NCI-H345 treated with DMSO at 0.1 percent for 48 hours (cell line): ENCODE results near the gene STARD9.
"Not testable (repeated sequence)": the region's sequence is repeated elsewhere in the genome, so short reads cannot be mapped to it uniquely, and the experiment has no call there.

Experiments
- DNase-seq: peaks from one replicate; lab custom pipeline; 2025; ENCODE audit not compliant: unreplicated experiment; lab: John Stamatoyannopoulos, UW

STARD9 gene

DNA sequence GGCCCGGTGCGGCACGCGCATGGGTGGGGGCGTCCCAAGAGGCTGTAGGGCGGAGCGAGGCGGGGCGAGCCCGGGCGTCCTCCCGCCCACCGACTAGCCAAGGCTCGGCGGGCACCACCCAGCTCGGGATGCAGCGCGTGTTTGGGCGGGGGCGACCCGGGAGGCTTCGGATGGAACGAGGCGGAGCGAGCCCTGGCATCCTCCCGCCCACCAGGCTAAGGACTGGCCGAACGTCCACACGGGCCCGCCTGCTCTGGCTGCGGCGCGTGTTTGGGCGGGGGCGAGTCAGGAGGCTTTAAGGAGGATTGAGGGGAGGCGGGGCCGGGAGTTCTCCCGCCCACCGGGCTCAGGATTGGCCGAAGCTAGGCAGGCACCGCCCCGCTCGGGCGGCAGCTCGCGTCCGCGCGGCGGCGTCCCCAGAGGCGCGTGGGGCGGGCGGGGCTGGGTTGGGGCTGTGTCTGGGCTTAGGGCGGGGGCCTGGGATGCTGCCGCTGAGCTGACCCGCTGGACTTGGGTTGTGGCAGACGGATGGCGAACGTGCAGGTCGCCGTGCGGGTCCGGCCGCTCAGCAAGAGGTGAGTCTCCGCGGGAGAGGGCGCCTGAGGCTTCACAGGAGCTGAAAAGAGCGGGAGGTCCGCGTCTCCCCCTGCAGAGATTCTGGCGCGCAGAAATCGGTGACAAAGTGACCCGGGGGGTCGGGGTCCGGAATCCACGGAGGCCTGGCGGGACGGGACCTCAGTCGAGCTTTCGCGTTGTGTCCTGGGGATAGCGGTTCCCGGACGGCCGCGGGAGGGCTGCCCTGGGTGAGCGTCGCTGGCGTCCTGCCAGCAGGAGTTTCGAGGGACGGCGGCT lies at the start of gene STARD9:
TSS of gene STARD9 (plus strand) at position 419 of the 852 bp plus-strand sequence. CDS start at position 529, 110 bp downstream.
- peak; percentile 72 for DNase-seq

DNA sequence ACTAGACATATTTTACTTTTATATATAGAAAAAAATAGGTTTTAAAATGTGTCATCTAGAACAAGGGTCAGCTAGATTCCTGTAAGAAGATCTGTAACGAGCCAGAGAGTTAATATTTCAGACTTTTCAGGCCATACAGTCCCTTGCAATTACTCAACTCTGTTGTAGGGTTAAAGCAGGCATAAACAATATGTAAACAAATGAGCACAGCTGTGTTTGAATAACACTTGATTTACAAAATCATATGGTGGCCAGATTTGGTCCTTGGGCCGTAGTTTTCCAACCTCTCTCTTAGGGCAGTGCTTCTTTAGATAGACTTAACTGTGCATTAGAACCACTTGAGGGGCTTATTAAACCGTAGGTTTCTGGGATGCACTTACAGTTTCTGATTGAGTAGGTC lies 46.4 kb upstream of the STARD9 start:
- no peak for DNase-seq

DNA sequence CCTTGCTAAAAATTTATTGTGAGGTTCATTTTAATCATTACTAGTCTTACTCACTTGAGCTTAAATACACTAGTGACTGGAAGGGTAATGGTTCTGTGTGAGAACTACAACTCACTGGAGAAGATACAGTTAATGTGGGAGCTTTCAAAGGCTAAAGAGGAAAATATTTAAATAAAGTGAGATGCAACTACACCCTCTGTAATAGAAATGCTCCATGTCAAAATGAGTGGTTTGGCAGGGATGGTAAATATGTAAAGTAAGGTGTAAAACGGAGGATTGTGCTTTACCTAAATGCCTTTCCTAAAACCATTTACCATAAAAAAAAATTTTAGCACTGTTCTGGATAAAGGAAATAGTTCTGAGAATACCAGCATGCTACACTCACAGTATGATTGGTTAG lies 42.2 kb upstream of the STARD9 start:
- DNase-seq, result no peak

DNA sequence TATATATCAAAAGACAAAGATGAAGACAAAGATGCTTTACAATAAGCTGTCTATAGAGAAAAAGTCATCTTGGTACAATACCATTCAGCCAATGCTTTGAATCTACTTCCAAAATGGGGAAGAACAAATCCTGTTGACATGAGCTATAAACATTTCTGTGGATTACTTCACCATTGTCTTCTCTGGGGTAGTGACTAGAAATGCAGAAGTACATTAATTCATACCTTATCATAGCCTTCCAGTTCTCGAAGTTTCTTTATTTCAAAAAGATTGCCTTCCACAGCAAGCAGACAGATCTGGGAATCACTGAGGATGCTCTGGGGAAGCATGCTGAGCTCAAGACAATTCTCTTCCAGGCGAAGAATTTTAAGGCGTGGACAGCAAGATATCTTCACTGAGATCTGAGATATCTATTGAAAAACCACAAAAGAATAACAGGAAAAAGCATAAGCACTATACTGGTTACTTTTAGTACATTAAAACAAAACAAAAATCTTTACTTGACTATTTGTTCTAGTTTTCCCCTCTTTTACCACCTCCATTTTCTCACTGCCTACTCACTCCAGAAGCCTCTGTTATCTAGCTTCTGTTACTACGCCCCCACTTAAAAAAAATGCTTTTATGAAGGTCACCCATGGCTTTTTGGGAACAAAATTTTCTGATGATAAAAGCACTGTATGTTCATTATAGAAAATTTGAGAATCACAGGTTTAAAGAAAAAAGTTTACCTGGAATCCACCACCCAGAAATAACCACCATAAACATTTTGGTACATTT lies 30.4 kb upstream of the STARD9 start:
- no peak for DNase-seq

DNA sequence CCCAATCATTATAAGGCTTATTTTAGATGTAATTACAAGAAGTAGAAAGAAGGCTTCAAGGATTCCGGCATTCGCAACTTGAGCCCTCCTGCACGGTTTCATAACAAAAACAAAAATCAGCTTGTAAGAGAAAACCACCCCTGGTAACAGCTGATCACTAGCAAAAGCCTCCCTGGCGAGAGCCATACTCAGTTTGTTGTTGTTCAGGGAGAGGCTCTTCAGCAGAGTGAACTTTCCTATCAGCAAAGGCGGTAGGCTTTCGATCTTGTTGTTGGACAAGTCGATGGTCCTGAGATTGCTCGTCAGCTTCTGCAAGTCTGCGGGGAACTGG lies 27.5 kb upstream of the STARD9 start:
- peak; percentile 8 for DNase-seq

DNA sequence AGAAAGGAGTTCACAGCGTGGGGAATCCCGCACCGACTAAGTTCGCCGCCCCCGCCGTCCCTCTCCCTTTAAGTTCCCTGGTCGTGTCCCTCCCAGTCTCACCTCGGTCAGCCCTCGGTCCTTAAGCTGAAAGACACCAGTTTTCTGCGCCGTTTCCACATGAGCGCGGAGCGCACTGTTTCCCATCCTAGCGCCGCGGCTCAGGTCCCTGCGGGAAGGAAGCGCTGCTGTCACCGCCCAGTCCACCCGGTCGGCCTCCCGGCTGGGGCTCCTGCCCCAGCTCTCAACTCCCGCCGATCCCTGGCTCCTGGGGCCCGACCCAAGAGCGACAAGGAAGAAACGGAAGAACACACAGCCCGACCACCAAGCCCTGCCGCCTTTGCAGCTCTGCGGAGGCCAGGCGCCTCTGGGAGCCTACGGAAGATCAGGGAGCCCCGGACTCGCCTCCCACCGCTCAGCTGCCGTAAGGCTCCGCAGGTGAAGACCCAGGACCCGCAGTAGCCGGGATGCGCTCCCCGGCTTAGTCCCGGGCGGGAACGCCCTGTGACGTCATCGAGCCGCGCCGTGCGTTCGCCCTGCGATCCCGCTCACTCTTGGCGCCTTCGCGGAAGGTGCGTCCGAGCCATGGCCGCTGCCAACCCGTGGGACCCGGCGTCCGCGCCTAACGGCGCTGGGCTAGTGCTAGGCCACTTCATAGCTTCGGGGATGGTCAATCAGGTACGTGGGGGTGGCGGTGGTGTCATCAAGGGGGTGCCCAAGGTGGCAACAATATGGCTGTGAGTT lies 27.0 kb upstream of the STARD9 start, which contains the start of the genes HAUS2 and LRRC57:
TSS of gene HAUS2 (plus strand) at position 590 of the 783 bp plus-strand sequence. CDS start at position 625, 35 bp downstream.
TSS of gene LRRC57 (minus strand) at position 545 of the 783 bp plus-strand sequence. CDS start at position 186, 359 bp downstream.
- DNase-seq, result peak; percentile 40

DNA sequence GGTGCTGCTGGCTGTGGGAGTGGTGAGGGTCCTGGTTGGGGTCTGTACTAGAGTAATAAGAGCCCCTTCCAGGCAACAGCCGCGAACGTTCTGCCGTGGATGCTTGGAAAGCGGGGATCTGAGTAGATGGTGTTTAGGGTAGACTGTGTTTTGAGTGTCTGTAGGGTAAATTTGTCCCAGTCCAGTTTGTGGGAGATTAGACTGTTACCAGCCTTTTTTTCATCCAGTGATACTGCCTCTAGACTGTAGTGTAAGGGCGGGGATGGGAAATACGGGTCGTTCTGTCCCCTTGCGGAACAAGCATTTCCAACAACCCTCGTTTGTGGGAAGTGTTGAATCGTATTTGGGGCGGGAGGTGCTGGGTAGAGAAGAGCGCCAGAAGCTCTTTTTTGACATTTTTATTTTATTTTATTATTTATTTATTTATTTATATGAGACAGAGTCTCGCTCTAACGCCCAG lies 26.3 kb upstream of the STARD9 start:
- no peak for DNase-seq

DNA sequence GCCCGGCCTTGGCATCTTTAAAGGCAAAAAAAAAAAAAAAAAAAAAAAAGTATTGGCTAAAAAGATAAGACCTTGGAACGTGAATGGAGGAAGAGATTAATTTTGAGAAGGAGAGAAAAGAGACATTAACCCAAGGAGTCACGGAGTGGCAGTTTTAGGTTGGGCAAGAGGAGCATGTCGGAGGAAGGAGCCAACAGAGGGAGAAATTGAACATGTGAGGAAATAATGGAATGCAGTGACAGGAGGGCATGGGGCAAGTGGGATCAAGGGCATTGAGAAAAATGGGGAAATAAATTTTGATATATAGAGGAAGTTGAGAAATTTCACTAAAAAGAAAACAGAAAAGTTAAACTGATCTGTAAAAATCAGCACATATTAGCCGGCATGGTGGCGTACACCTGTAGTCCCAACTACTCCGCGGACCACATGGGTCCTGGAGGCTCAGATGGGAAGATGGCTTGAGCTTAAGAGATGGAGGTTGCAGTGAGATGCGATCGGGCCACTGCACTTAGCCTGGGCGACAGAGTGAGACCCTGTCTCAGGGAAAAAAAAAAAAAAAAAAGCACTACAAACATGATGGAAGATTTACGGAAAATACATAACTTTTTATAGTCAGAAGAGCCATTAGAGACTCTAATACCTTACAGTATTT lies 25.5 kb upstream of the STARD9 start:
- no peak for DNase-seq

DNA sequence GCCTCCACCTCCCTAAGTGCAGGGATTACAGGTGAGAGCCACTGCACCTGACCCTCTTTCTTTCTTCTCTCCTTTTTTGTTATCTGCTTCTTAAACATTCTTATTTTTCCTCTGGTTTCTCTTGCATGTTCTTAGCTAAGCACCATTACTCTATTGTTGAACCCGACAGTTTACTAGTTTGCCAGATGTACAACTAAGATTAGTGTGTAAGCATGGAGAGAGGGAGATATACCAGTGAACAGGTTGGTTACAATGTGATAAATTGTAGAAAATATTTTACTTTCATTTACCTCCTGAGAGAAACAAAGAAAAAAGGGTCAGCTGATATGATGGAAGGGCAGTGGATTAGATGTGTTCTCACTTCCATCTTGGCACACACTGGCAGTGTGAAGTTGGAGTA lies 21.9 kb upstream of the STARD9 start:
- DNase-seq, result no peak

DNA sequence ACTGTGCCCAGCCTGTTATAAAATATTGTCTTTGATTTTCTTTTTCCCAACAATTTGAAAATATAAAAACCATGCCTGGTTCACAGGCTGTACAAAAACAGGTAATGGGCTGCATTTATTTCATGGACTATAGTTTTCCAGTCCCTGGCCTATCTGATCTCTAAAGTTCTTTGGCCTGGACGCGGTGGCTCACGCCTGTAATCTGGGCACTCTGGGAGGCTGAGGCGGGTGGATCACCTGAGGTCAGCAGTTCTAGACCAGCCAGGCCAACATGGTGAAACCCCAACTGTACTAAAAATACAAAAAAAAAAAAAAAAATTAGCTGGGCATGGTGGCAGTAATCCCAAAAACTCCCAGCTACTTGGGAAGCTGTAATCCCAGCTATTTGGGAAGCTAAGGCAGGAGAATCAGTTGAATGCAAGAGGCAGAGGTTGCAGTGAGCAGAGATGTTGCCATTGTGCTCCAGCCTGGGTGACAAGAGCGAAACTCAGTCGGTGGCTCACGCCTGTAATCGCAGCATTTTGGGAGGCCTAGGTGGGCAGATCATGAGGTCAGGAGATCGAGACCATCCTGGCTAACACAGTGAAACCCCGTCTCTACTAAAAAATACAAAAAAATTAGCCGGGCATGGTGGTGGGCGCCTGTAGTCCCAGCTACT lies 18.7 kb upstream of the STARD9 start:
- not testable (repeated sequence) for DNase-seq

DNA sequence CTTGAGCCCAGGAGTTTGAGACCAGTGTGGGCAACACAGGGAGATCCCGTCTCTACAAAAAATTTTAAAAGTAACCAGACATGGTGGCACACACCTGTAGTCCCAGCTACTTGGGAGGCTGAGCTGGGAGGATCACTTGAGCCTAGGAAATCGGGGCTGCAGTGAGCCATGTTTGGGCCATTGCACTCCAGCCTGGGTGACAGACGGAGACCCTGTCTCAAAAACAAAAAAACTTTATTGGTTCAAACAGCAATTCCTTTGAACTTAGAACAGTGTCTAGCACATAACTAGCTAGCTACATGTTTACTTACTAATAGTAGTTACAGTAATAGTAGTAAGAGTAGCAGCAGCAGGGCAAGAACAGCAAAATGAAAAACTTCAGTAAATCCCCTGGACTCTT lies 16.7 kb upstream of the STARD9 start:
- no peak for DNase-seq

DNA sequence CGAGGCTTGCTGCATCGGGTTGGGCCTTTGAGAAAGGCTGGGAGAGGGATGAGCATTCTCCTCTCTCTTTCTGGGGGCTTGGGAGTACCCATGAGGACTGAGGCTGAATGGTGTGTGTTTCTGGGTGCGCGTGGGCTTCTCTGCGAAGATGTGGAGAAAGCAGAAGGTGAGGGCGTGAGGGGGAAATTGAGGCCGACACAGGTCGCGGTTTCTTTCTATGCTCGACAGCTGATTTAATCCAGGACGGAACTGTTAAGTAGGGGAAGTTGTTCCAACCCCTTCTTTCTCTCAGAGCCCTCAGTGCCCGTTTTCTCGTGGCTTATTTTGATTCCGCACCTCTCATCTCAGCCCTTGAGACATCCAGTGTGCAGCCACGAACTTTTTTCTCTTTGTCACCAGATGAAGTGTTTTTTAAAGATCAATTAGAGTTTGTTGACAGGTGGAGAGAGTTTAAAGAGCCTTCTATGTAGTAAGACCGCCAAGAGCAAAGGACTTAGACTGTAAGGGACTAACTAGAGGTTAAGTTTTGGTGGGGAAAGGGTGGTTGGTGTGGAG lies 711 bp downstream of the STARD9 start:
- DNase-seq, result no peak

DNA sequence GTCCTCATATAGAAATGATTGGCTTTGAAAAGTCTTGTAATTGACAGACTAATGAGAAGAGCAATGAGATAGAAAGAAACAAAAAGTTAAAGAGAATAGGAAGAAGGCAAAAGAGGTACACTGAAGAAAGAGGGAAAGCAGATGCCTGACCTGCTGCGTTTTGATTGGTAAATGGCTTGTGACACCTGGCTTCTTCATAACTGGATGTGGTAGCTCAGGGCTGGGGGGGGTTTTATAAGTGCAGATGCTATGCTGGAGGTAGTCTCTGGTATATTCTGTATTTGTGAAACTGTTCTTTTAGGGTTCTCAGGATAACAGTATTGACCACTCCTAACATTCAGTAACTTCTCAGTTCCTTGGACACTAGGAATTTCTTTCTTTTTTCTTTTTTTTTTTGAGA lies 1.4 kb downstream of the STARD9 start:
- no peak for DNase-seq

DNA sequence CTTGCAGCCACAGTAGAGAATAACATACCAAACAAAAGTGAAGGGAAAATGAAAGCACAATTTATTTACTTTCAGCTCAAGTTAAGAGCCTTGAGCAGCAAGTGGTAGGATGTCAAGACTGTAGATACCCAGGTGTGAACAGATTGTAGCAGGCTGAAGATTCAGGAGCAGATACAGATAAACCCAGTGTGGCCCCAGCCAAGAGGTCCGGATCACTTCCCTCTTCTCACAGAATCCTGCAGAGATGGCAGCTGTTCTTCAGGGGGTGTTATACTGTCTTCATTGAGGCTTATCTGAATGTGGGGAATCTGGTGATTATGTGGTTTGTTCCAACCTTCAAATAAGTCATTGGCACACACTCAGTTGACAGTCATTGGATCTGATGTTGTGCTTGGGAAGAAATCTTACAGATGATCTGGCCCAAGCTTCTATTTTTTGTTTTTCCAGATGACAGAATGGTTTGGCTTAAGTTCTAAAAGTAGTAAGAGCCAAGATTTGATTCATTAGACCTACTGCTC lies 2.2 kb downstream of the STARD9 start:
- DNase-seq, result no peak

DNA sequence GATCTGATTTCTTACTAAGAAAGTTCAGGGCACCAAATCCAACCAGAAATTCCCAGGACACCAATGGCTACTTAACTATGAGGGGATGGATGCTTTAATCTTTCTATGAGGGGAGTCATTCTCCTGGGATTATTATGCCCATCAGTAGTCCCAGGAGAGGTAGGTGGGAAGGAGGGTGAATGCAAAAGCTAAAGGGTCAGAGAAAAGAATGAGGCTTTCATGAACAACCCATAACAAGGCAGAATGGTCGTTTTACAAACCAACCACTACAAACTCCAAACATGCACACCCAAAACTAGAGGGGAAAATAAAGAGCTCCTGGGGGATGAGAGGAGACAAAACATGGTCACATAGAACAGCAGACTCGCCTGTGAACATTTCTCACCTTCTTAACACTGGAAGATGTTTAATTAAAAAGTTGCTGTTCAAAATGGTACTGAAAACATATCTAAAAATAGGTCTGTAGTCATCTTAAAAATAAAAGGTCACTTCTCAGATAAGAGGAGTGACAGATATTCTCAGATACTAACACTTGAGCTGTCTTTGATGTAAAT lies 3.7 kb downstream of the STARD9 start:
- no peak for DNase-seq

DNA sequence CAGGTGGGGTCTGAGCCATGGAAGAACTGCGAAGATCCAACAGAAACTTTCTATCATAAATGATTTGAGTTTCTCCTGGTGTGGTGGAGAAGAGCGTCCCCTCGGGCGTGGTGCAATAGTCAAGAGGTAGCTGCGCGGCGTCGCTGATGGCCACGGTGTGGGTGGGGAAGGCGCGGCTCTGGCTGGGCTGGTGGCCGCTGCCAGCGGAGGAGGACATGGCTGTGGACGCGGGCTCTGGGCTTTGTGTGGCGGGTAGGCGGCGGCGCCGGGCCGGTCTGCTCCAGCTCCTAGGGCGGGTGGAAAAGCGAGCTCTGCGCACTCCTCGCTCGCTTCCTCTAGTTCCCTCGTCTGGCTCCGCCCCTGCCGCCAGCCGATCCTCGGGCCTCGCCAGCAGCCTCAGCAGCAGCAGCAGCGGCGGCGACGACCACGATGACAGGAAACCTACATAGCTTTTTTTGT lies 5.9 kb downstream of the STARD9 start:
- peak; percentile 46 for DNase-seq

DNA sequence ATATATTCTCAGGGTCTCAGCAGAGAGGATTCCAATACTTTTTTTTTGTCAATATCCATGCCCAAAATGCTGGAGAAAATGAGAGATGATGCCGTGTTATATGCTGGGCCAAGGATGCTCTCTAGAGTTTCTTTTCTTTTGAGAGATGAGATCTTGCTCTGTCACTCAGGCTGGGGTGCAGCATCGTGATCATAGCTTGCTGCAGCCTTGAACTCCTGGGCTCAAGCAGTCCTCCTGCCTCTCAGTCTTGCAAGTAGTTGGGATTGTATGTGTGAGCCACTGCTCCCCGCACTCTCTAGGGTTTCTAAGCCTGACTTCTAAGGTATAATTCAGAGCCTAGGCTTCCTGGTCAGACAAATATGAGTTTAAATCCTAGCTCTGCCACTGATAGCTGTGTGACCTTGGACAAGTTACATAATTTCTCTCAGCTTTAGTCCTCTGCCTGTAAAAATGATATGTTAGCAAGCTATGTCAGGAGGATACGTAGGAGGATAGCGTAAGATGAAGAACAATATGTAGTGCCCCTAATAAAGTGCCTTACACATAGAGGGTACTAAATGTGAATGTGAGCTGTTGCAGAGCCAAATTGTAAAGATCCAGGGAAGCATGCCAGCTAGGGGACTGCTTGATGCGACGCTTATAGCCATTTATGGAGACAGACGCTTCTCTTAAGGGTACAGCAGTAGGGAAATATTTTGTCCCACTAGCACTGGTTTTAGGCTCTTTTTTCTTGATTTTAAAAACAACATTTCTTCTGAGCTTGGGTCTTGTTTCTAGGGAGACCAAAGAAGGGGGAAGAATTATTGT lies 7.4 kb downstream of the STARD9 start:
- no peak for DNase-seq

DNA sequence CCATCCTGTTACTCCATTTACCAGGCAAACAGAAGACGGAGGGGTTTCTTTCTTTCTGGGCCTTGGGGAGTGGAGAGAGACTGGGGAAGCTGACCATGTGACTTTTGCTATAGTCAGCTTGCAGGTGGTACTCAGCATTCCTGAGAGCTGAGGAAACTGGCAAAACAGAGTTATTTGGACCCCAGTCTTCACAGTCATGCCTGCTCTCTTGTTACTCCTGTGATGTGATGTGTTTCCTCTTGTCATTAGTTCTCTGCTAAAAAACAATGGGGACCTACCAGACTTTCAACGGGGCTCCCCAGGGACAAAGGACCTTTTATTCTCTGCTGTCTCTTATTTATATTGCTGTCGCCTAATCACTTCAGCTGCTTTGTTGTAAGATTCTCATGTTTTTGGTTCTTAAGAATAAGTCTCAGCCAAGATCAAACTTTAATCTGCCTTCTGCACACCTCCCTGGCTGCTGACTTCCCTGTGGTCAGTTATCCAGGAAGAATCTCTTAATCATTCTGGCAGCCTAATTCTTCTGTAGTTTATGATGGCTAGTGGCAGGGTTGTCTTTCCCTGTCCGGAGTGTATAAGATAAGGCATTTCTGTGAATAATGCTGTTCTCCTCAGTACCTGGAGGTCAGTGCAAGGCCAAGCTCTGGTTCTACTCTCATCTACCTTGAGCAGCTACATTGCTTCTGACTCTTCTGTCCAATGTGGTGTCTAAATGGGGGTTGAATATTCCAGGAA lies 8.8 kb downstream of the STARD9 start:
- DNase-seq, result no peak
